ENCODE data around the gene CLRN2. TPM values are rescaled to one million over a fixed set of nuclear protein-coding genes. Genes with fewer than 3 reads are reported as not detected.

CLRN2 gene
- total and polyA plus RNA-seq, 9 of the 15 experiments (the other 6 are each of a cell fraction or from before 2014, with no cell fraction given), result not detected

DNA sequence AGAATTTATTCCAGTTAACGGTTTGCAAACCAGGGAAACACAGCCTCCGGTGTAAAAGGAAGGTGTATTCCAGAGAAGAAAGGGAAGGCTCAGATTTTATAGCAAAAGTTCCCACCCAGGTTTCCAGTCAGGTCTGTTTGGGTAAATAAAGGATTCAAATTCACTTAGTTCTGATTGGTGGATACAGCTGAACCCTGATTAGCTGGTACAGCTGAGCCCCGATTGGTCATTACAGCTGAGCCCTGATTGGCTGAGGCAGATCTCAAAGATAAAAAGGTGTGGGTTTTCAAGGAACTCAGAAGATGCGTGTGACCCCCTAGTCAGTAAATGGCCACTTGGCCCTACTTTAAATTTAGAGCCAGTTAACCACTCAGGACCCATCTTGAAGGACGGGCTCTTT lies 6.6 kb downstream of the CLRN2 start:
- Histone ChIP-seq H3K27ac (ENCODE audit: extremely low read depth, low read depth, low read length) (no peak overlapping the region), H3K4me2 (ENCODE audit: insufficient read depth, low read length) (no peak overlapping the region), H3K9ac (ENCODE audit: insufficient read depth in 1 of 2, low read depth in 2 of 2, low read length in 2 of 2) (no peak overlapping the region), H3K4me1 (replicated peaks in 1 of 2; ENCODE audit: control insufficient read depth in 2 of 2, insufficient read depth in 2 of 2, low read length in 2 of 2) (0 out of 5 replicates have a peak, but pooled peaks cover 0 to under 1% of the 10 kb centered on the region in 2 experiments), H3K4me3 (no peak overlapping the region), H3K9me3 (replicated peaks; ENCODE audit: control insufficient read depth, insufficient read depth, low read depth, low read length) (no peaks in the 10 kb centered on the region), H4K20me1 (replicated peaks; ENCODE audit: control insufficient read depth, insufficient read depth, low read length) (no peaks in the 10 kb centered on the region), H3K79me2 (ENCODE audit: control insufficient read depth, insufficient read depth, low read length) (no peaks in the 10 kb centered on the region), H3K9me1 (ENCODE audit: control insufficient read depth, insufficient read depth, low read length) (no peaks in the 10 kb centered on the region), H3K27me3 (ENCODE audit: control insufficient read depth in 2 of 2, insufficient read depth in 2 of 2, low read length in 2 of 2) (peaks cover 12 to 26% of the 10 kb centered on the region in 2 experiments; a peak in 4 of 5 replicates), H2AFZ (ENCODE audit: low read depth, low read length) (no peak overlapping the region), H3K36me3 (ENCODE audit: control insufficient read depth, insufficient read depth, low read length) (no peaks in the 10 kb centered on the region)
- ChIA-PET CTCF (ENCODE audit: low intra/inter-chr PET ratio) (no interaction called here), POLR2A (interaction anchor here (0.6 to 0.9 kb wide), 3 partner anchors 9 to 280 kb away, joined by 3 to 5 read pairs (median 3); no protein-coding TSS in a partner anchor)
- no TSS peak for BruUV-seq (replicated peaks)
- intact Hi-C loops (cut with micrococcal nuclease), result no loop called here
- peak in 2 of 4 experiments; percentile 23 to 61 for DNase-seq (ENCODE audit: extremely low read depth in 1 of 4, low spot score in 3 of 4)
- FAIRE-seq, result no peak
- 2% methylated on average over 5 of the region's 5 CpGs for WGBS (ENCODE audit: insufficient coverage, low coverage, missing lambda C conversion rate)
- ATAC-seq, result peak; percentile 62
- in situ Hi-C loops (cut with MboI), result no loop called here
- TF ChIP-seq LARP7 (IDR thresholded peaks at IDR 0.05) (no peak), NFYB (IDR thresholded peaks at IDR 0.05; ENCODE audit: extremely low read depth, insufficient read length) (peak; percentile 51)

DNA sequence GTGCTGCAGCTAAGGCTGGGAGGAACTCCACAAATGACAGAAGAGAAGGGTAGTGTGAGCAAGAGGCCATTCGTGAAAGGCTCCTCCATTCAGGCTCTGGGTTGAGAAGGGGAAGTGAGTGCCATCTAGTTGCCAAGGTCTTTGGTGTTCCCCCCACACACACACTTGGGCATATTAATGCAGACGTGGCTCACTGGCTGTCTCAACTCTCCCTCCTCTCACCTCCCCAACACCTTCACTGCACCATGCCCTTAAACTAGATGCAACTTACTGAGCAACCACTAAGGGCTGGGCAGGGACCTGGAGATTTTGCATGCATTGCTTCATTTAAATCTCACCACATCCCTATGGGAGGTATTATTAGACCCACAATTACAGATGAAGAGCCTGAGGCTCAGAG lies 8.7 kb downstream of the CLRN2 start:
- Histone ChIP-seq H3K36me3 (ENCODE audit: control insufficient read depth, insufficient read depth, low read length) (no peaks in the 10 kb centered on the region), H3K4me3 (no peak overlapping the region), H3K79me2 (ENCODE audit: control insufficient read depth, insufficient read depth, low read length) (no peaks in the 10 kb centered on the region), H3K4me1 (replicated peaks in 1 of 2; ENCODE audit: control insufficient read depth in 2 of 2, insufficient read depth in 2 of 2, low read length in 2 of 2) (peaks cover 0 to 4% of the 10 kb centered on the region in 2 experiments; a peak in 1 of 5 replicates), H3K9me1 (ENCODE audit: control insufficient read depth, insufficient read depth, low read length) (no peaks in the 10 kb centered on the region), H4K20me1 (replicated peaks; ENCODE audit: control insufficient read depth, insufficient read depth, low read length) (no peaks in the 10 kb centered on the region), H3K4me2 (ENCODE audit: insufficient read depth, low read length) (no peak overlapping the region), H2AFZ (ENCODE audit: low read depth, low read length) (no peak overlapping the region), H3K9me3 (replicated peaks; ENCODE audit: control insufficient read depth, insufficient read depth, low read depth, low read length) (no peaks in the 10 kb centered on the region), H3K27me3 (ENCODE audit: control insufficient read depth in 2 of 2, insufficient read depth in 2 of 2, low read length in 2 of 2) (peaks cover 21 to 37% of the 10 kb centered on the region in 2 experiments), H3K27ac (ENCODE audit: extremely low read depth, low read depth, low read length) (no peak overlapping the region), H3K9ac (ENCODE audit: insufficient read depth in 1 of 2, low read depth in 2 of 2, low read length in 2 of 2) (no peak overlapping the region)
- DNase-seq (ENCODE audit: extremely low read depth in 1 of 4, low spot score in 3 of 4), result no peak
- 0% methylated on average over 2 of the region's 2 CpGs for WGBS (ENCODE audit: insufficient coverage, low coverage, missing lambda C conversion rate)
- ChIA-PET POLR2A (interaction anchor here (0.8 to 1.1 kb wide), 2 partner anchors 22 to 91 kb away, joined by 3 read pairs; partner anchors contain the start of gene MED28), CTCF (ENCODE audit: low intra/inter-chr PET ratio) (no interaction called here)
- in situ Hi-C loops (cut with MboI), result no loop called here
- no TSS peak for BruUV-seq (replicated peaks)
- no peak for ATAC-seq
- intact Hi-C loops (cut with micrococcal nuclease), result no loop called here
- FAIRE-seq, result no peak
- no peak for TF ChIP-seq ZFPM2 (CRISPR knock-in tag; IDR thresholded peaks at IDR 0.05)
- no peak for TF ChIP-seq SAFB2 (IDR thresholded peaks at IDR 0.05; ENCODE audit: borderline replicate concordance, low read depth, low read length, severe bottlenecking)
- no peak for TF ChIP-seq NR2C2 (CRISPR knock-in tag; IDR thresholded peaks at IDR 0.05)
- no peak for TF ChIP-seq NR2C2 (tag; IDR thresholded peaks at IDR 0.05)
- TF ChIP-seq ETV5 (CRISPR knock-in tag; IDR thresholded peaks at IDR 0.05; ENCODE audit: low read depth), result no peak
- TF ChIP-seq, protein P1, sequence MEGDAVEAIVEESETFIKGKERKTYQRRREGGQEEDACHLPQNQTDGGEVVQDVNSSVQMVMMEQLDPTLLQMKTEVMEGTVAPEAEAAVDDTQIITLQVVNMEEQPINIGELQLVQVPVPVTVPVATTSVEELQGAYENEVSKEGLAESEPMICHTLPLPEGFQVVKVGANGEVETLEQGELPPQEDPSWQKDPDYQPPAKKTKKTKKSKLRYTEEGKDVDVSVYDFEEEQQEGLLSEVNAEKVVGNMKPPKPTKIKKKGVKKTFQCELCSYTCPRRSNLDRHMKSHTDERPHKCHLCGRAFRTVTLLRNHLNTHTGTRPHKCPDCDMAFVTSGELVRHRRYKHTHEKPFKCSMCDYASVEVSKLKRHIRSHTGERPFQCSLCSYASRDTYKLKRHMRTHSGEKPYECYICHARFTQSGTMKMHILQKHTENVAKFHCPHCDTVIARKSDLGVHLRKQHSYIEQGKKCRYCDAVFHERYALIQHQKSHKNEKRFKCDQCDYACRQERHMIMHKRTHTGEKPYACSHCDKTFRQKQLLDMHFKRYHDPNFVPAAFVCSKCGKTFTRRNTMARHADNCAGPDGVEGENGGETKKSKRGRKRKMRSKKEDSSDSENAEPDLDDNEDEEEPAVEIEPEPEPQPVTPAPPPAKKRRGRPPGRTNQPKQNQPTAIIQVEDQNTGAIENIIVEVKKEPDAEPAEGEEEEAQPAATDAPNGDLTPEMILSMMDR (IDR thresholded peaks at IDR 0.05 in 2 of 3, conservative IDR thresholded peaks at IDR 0.05 in 1 of 3; ENCODE audit: insufficient read depth in 2 of 3, low read depth in 1 of 3, low read length in 3 of 3), result no peak
- no peak for TF ChIP-seq ZNF175 (CRISPR knock-in tag; IDR thresholded peaks at IDR 0.05; ENCODE audit: low read depth)
- TF ChIP-seq GABPA (tag; conservative IDR thresholded peaks at IDR 0.05; ENCODE audit: low read depth), result no peak
- TF ChIP-seq CBFA2T3 (IDR thresholded peaks at IDR 0.05), result no peak

All from K562 (cell line).